ENCODE data around the gene PCBD1.
"Not testable (repeated sequence)": the region's sequence is repeated elsewhere in the genome, so short reads cannot be mapped to it uniquely, and the experiment has no call there.

PCBD1 gene

GRCh38 chr10:70887804-70888800 is at the start of gene PCBD1:
Gene PCBD1 (minus strand): TSS chr10:70888565. CDS start chr10:70888533, 32 bp downstream.
- peak; percentile 45 for DNase-seq (ENCODE audit: low read depth)

DNA sequence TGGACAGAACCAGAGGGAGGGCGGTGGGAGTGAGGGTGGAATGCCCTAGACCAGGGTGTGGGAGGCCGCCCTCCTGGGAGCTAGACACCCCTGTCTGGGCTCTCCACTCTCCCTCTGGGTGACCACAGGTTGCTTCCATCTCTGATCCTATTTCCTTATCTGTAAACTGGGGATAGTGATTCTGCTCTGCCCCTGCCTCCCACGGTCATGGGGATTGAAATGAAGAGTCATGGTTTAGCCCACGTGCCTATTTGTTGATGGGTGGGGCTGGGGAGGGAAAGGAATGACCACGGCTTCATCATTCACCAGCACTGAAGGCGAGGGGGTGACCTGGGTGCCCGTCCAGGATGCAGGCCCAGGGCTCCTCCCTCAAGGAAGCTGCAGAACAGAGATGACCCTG is 49.3 kb upstream of the PCBD1 start:
- no peak for DNase-seq (ENCODE audit: low read depth)

- DNase-seq (ENCODE audit: low read depth): no peak
Observed at GRCh38 chr10:70936111-70936510, 47.7 kb upstream of the PCBD1 start.

DNA sequence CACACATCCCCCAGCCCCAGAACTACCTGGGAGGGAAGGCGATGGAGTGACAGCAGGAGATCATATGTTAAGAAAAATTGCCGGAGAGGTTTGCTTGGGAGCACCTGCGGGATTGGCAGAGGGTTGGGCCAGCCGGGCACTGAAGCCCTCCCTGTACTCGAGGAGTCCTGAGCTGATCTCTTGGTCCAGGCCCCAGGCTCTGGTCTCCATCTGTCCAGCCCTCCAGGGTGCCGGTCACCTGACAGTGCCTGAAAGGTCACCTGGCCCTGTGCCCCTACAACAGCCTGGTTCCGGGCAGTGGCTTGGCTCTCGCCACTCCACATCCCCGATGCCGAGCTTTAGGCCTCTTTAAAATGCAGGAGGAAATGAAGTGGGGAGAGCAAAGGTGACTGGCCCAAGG is 47.3 kb upstream of the PCBD1 start:
- DNase-seq (ENCODE audit: low read depth): no peak

- DNase-seq (ENCODE audit: low read depth): no peak
Observed at GRCh38 chr10:70935125-70935625, 46.8 kb upstream of the PCBD1 start.

GRCh38 chr10:70934701-70935100 is 46.3 kb upstream of the PCBD1 start:
- DNase-seq (ENCODE audit: low read depth): no peak

DNA sequence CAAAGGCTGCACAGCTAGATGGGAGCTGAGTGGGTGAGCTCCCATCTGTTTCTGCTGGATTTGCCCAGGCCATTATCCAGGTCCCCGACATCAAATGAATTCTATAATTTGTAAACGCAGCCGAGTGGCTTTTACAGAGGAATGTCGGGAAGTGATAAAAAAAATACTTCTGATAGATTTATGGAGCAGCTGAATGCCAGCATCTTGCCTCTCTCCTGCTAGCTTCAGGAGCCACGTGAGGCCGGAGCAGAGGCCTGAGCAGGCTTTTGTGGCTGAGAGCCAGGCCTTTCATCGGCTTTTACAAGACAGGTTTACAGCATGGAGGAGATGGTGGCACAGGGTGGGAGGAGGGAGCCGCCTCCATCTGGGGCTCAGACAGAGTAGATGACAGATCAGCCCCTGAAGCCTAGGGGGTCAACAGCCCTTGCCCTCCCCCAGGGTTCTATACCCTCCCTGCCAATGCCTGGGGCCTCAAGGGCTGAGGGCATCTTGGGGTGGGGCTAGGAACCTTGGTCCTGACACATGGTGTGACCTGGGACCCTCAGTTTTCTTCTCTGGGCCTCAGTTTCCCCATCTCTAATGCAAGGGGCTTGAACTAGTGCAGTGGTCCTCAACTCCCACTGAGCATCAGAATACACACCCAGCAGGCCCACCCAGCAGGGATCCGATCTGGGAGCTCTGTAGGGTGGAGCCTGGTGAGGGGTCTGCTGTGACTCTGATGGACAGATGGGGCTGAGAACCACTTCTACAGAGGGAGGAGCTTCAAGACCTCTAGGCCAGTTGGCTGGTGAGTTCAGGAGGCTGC is 44.2 kb upstream of the PCBD1 start:
- no peak for DNase-seq (ENCODE audit: low read depth)

GRCh38 chr10:70931168-70931815 is 42.9 kb upstream of the PCBD1 start:
- no peak for DNase-seq (ENCODE audit: low read depth)

DNA sequence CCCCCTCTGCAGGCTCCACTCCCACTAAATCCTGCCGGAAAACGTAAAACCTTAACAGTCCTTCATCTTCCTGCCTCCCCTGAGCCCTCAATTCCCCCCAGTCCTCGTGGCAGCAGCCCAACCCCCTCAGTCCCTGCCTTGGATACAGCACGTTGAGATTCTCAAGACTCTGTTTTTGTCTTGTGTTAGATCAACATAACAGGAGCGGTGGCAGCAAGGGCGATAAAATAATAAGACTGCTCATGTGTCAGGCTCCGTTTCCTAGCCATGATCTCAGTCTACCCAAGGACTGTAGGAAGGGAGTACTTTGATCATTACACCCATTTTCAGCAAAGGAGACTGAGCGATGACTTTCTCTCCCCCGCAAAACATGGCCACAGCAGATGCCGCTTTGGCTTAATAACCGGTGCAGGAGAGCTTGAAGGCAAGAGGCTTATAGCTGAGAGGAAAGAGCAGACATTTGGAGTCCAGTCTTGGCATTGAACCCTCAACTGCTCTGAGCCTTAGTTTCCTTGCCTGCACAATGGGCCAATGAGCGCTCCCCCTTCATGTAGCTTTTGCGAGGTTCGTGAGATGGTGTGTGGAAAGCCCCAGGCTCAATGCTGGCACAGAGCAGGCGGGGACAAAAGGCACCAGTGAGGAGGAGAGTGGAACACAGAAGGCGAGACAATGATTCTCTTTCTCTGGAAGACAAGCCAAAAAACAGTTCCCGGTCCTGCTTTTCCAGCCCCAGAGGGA is 42.1 kb upstream of the PCBD1 start:
- DNase-seq (ENCODE audit: low read depth): no peak

GRCh38 chr10:70928140-70928539 is 39.8 kb upstream of the PCBD1 start:
- no peak for DNase-seq (ENCODE audit: low read depth)

GRCh38 chr10:70927189-70927943 is 39.0 kb upstream of the PCBD1 start:
- DNase-seq (ENCODE audit: low read depth): no peak

DNA sequence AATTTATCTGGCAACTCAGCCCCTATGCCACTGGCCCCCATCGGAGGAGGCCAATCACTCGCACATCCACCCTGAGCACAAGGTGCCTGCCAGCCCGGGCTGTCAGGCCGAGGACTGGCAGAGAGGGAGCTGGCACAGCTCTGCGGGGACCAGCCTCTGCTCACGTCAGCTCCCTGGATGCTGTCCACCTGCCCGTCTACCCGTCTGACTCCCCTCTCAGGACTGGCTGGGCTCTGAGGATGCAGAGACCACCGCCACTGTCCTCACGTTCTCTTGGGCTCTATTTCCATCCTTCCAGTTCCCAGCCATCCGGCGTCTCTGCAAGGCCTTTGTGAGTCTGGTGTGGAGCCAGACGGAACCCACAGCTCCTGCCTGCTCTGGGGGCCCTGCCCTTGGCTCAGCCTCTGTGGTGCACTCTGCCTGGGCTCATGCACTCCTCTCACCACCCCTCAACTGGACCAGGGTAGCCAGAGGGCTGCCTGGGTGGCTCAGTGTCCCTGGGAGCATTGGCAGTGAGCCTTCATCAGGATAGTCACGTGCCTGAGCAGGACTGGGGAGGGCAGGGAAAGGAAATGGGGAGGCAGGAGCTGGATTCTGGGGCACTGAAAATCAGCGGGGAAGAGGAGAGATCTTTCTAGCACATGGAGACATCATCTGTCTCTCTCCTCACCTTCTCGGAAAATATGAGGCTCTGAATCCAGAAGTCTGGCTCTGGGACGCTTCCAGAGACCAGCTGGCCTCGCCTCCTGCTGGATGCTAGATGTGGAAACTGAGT is 38.0 kb upstream of the PCBD1 start:
- DNase-seq (ENCODE audit: low read depth): no peak

- peak; percentile 10 for DNase-seq (ENCODE audit: low read depth)
Observed at GRCh38 chr10:70925377-70926225, 37.2 kb upstream of the PCBD1 start.

- no peak for DNase-seq (ENCODE audit: low read depth)
Observed at GRCh38 chr10:70923696-70924095, 35.3 kb upstream of the PCBD1 start.

GRCh38 chr10:70921285-70921684 is 32.9 kb upstream of the PCBD1 start:
- no peak for DNase-seq (ENCODE audit: low read depth)

GRCh38 chr10:70920519-70920918 is 32.2 kb upstream of the PCBD1 start:
- no peak for DNase-seq (ENCODE audit: low read depth)

DNA sequence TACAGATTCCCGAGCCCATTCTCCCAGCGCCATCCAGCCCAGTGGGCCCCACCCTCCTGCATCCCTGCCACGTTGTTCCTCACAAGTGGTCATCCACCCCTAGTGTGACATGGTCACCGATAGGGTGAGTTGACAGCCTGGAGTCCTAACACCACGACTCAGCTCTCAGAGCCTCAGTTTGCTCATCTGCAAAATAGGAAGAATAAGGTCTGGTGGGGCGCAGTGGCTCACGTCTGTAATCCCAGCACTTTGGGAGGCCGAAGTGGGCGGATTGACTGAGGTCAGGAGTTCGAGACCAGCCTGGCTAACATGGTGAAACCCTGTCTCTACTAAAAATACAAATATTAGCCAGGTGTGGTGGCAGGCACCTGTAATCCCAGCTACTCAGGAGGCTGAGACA is 31.5 kb upstream of the PCBD1 start:
- not testable (repeated sequence) for DNase-seq (ENCODE audit: low read depth)

DNA sequence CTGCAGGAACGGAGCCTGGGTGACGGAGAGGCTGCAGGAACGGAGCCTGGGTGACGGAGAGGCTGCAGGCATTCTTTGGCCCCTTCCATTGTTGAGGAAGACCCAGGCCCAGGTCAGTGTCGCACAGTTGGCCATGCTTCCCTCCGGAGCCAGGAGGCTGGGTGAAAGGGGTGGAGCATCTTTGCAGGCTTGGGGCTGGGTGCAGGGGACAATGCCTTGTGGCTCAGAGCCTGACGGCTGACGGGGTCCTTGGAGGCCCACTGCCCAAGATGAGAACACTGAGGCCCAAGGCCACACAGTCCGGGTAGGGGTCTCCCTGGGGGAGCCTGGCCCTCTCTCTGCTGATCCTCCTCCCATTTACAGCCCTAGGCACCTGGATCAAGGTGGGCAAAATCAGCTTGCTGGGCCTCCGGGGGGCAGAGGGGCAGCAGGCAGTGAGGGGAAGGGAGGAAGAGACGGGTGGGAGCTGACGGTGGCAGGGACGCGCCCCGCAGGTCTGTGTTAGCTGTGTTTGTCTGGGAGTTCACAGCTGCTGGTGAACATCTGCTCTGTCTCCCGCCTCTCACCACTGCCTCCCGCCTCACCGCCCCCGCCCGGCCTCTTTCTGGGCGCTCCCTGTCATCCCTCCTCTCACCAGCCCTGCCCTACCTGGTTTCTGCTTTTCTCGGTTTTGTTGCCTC is 30.6 kb upstream of the PCBD1 start:
- DNase-seq (ENCODE audit: low read depth): no peak

Data from stimulated activated CD8-positive, alpha-beta memory T cell treated with anti-CD3 and anti-CD28 coated beads, Interleukin-12 subunit alpha, Interleukin-12 subunit beta, amount 100 ng/mL, for 1 hour (primary cell).